Nephron (organoid): ENCODE measurements around the gene RPL13A.

Experiments used
- H3K27ac Mint-ChIP-seq, 3 experiments: 2 replicates each; pipeline ENCODE4 v1.8.0; 2020; ENCODE audit warnings: mixed read lengths in 3 of 3, mild to moderate bottlenecking in 2 of 3, moderate library complexity in 1 of 3
- H3K27me3 Mint-ChIP-seq: 2 replicates; pipeline ENCODE4 v1.8.0; 2021; ENCODE audit warnings: low read depth, mild to moderate bottlenecking, moderate library complexity, mixed read lengths
- H3K36me3 Mint-ChIP-seq: 2 replicates; pipeline ENCODE4 v1.8.0; 2020; ENCODE audit warnings: low read depth, mixed read lengths
- H3K4me1 Mint-ChIP-seq: 2 replicates; pipeline ENCODE4 v1.8.0; 2020; ENCODE audit warnings: mixed read lengths
- H3K4me3 Mint-ChIP-seq, 3 experiments: 2 replicates each; pipeline ENCODE4 v1.8.0; 2020; ENCODE audit warnings: mild to moderate bottlenecking in 3 of 3, mixed read lengths in 3 of 3, moderate library complexity in 2 of 3
- H3K9me3 Mint-ChIP-seq: 2 replicates; pipeline ENCODE4 v1.8.0; 2020; ENCODE audit warnings: mixed read lengths
- CTCF ChIP-seq, 3 experiments: fragments of 200-600 bp; sonication (generic); IDR thresholded peaks; one replicate each; pipeline ENCODE4 v1.5.0; 2021; ENCODE audit warnings: antibody characterized with exemption in 3 of 3; ENCODE audit not compliant: unreplicated experiment in 3 of 3

Gene RPL13A

GRCh38 chr19:49503582-49503962, 16.2 kb downstream of the RPL13A start:
- no peak for TF ChIP-seq CTCF (IDR thresholded peaks at IDR 0.05; ENCODE audit: unreplicated experiment in 3 of 3)
- Mint-ChIP-seq H3K27ac (peak overlapping the region; percentile 78 to 92 (median 87)), H3K9me3 (no peaks in the 10 kb centered on the region), H3K27me3 (peaks cover 7% of the 10 kb centered on the region), H3K4me3 (no peak overlapping the region), H3K36me3 (peaks cover 7% of the 10 kb centered on the region), H3K4me1 (peaks cover 19% of the 10 kb centered on the region)

DNA sequence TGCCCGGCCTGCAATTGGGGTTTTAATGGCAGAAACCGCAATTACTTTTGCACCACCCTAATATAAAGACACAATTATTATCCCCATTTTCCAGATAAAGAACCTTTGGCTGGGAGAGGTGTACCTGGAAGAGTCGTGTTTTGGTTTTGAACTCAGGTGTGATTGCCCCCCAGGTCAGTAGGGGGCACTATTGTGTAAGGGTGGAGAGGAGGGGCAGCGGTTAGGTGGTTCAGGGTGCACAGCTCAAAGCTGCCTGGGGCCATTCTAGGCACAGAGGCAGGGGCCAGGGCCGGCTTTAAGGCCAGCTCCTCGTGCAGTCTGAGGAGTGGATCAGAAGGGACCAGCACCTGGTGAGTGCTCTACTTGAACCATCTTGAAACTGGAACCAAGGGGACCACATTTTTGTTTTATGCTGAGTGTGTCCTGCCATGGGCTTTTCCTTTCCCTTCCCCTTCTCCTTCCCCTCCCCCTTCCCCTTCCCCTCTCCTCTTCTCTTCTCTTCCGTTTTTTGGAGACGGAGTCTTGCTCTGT, 19.2 kb downstream of the RPL13A start:
- Mint-ChIP-seq H3K27me3 (peaks cover 7% of the 10 kb centered on the region), H3K27ac (peak overlapping the region in 1 of 3 experiments; percentile 80), H3K9me3 (no peaks in the 10 kb centered on the region), H3K36me3 (no peaks in the 10 kb centered on the region), H3K4me1 (peaks cover 14% of the 10 kb centered on the region), H3K4me3 (no peak overlapping the region)
- peak; percentile 39 to 62 (median 47) for TF ChIP-seq CTCF (IDR thresholded peaks at IDR 0.05; ENCODE audit: unreplicated experiment in 3 of 3)

- Mint-ChIP-seq H3K27ac (peak overlapping the region in 2 of 3 experiments; percentile 24 to 46), H3K9me3 (no peaks in the 10 kb centered on the region), H3K36me3 (no peaks in the 10 kb centered on the region), H3K27me3 (peaks cover 7% of the 10 kb centered on the region), H3K4me1 (peaks cover 20% of the 10 kb centered on the region), H3K4me3 (peak overlapping the region in 1 of 3 experiments; percentile 17)
- no peak for TF ChIP-seq CTCF (IDR thresholded peaks at IDR 0.05; ENCODE audit: unreplicated experiment in 3 of 3)
Measured at GRCh38 chr19:49507803-49508494, 20.5 kb downstream of the RPL13A start.

DNA sequence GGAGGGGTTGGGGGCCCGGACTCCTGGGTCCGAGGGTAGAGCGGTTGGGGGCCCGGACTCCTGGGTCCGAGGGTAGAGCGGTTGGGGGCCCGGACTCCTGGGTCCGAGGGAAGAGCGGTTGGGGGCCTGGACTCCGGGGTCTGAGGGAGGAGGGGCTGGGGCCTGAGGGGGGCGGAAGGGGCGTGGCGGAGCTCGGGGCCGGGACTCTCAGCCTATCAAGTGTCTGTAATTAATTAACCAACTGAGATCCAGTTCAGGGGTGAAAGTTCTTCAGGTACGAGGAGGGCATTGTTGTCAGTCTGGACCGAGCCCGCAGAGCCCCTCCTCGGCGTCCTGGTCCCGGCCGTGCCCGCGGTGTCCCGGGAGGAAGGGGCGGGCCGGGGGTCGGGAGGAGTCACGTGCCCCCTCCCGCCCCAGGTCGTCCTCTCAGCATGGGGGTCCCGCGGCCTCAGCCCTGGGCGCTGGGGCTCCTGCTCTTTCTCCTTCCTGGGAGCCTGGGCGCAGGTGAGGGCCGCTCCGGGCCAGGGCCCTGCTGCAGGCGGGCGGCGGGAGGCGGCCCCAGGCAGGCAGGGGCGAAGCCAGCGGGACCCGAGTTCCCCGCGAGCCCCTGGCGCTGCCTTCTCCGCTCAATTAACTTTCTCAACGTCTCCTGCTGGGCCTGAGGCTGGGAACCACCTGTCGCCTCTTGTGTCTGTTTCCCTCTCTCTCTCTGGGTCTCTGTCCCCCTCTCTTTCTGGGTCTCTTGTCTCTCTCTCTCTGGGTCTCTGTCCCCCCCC, 25.8 kb downstream of the RPL13A start:
- peak overlapping the region; percentile 97 to 99 (median 98) for H3K27ac Mint-ChIP-seq
- peaks cover 20% of the 10 kb centered on the region for H3K4me1 Mint-ChIP-seq
- no peaks in the 10 kb centered on the region for H3K27me3 Mint-ChIP-seq
- H3K9me3 Mint-ChIP-seq, result no peaks in the 10 kb centered on the region
- peak overlapping the region; percentile 93 to 96 (median 95) for H3K4me3 Mint-ChIP-seq
- no peak for TF ChIP-seq CTCF (IDR thresholded peaks at IDR 0.05; ENCODE audit: unreplicated experiment in 3 of 3)
- H3K36me3 Mint-ChIP-seq, result peaks cover 18% of the 10 kb centered on the region

DNA sequence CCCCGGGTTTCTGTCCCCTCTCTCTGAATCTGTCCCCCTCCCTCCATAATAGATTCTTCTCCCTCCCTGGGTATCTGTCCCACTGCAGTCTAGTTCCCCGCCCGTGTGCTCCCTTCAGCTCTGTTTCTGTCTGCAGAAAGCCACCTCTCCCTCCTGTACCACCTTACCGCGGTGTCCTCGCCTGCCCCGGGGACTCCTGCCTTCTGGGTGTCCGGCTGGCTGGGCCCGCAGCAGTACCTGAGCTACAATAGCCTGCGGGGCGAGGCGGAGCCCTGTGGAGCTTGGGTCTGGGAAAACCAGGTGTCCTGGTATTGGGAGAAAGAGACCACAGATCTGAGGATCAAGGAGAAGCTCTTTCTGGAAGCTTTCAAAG, 26.3 kb downstream of the RPL13A start:
- Mint-ChIP-seq H3K27ac (peak overlapping the region; percentile 97 to 99 (median 98)), H3K27me3 (no peaks in the 10 kb centered on the region), H3K36me3 (peaks cover 19% of the 10 kb centered on the region), H3K4me3 (peak overlapping the region; percentile 93 to 96 (median 93)), H3K9me3 (no peaks in the 10 kb centered on the region), H3K4me1 (peaks cover 20% of the 10 kb centered on the region)
- TF ChIP-seq CTCF (IDR thresholded peaks at IDR 0.05; ENCODE audit: unreplicated experiment in 3 of 3), result no peak
